ENCODE measurements around the gene GTF2H1.

Gene GTF2H1

DNA sequence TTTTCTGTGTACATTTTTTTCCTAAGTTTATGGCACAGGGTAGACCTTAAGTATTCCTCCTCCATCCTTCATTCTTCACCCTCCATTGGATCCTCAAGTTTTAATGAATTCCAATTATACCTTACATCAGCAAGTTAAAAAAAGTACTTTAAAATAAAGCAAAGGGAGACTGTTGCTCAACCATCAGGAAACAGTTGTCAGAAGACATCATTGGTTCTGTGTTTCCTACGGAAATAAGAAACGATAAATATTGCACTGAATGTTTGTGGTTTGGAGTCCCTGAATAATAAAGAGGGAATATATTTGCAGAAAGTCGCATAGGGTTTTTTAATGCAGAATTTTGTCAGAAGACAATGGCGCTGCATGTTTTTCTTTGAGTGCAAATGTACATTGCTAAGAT is 43.9 kb downstream of the GTF2H1 start:
- no peak for TF ChIP-seq FOXM1 (IDR thresholded peaks at IDR 0.05; ENCODE audit: borderline replicate concordance, low read depth)
- no peak for TF ChIP-seq TCF12 (IDR thresholded peaks at IDR 0.05; ENCODE audit: low read depth)
- TF ChIP-seq, protein P1, sequence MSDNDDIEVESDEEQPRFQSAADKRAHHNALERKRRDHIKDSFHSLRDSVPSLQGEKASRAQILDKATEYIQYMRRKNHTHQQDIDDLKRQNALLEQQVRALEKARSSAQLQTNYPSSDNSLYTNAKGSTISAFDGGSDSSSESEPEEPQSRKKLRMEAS (IDR thresholded peaks at IDR 0.05) = no peak
- TF ChIP-seq TEAD4 (IDR thresholded peaks at IDR 0.05) = no peak

DNA sequence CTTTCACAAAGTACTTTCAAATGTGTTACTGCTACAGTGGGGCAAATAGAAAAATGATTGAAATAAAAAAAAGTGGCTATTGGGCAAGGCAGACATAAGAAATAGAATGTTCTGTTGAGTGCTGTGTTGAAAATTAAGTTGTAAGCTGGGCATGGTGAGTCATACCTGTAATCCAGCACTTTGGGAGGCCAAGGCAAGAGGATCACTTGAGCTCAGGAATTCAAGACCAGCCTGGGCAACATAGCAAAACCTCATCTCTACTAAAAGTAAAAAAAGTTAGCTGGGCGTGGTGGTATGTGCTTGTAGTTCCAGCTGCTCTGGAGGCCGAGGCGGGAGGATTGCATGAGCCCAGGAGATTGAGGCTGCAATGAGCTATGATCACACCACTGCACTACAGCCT is 45.1 kb downstream of the GTF2H1 start:
- TF ChIP-seq, protein P2, sequence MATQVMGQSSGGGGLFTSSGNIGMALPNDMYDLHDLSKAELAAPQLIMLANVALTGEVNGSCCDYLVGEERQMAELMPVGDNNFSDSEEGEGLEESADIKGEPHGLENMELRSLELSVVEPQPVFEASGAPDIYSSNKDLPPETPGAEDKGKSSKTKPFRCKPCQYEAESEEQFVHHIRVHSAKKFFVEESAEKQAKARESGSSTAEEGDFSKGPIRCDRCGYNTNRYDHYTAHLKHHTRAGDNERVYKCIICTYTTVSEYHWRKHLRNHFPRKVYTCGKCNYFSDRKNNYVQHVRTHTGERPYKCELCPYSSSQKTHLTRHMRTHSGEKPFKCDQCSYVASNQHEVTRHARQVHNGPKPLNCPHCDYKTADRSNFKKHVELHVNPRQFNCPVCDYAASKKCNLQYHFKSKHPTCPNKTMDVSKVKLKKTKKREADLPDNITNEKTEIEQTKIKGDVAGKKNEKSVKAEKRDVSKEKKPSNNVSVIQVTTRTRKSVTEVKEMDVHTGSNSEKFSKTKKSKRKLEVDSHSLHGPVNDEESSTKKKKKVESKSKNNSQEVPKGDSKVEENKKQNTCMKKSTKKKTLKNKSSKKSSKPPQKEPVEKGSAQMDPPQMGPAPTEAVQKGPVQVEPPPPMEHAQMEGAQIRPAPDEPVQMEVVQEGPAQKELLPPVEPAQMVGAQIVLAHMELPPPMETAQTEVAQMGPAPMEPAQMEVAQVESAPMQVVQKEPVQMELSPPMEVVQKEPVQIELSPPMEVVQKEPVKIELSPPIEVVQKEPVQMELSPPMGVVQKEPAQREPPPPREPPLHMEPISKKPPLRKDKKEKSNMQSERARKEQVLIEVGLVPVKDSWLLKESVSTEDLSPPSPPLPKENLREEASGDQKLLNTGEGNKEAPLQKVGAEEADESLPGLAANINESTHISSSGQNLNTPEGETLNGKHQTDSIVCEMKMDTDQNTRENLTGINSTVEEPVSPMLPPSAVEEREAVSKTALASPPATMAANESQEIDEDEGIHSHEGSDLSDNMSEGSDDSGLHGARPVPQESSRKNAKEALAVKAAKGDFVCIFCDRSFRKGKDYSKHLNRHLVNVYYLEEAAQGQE (IDR thresholded peaks at IDR 0.05; ENCODE audit: low read depth) = no peak
- TF ChIP-seq CREB1 (IDR thresholded peaks at IDR 0.05; ENCODE audit: low read depth) = no peak
- TF ChIP-seq RAD21 (IDR thresholded peaks at IDR 0.05; ENCODE audit: low read depth) = no peak
- no peak for TF ChIP-seq ZBTB7A (IDR thresholded peaks at IDR 0.05; ENCODE audit: low read depth)
- no peak for TF ChIP-seq TAF1 (IDR thresholded peaks at IDR 0.05; ENCODE audit: low read depth)
- TF ChIP-seq, protein P1 (IDR thresholded peaks at IDR 0.05) = no peak
- no peak for TF ChIP-seq TEAD4 (IDR thresholded peaks at IDR 0.05)
- TF ChIP-seq, protein P3, sequence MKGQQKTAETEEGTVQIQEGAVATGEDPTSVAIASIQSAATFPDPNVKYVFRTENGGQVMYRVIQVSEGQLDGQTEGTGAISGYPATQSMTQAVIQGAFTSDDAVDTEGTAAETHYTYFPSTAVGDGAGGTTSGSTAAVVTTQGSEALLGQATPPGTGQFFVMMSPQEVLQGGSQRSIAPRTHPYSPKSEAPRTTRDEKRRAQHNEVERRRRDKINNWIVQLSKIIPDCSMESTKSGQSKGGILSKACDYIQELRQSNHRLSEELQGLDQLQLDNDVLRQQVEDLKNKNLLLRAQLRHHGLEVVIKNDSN (IDR thresholded peaks at IDR 0.05) = no peak
- TF ChIP-seq EP300 (IDR thresholded peaks at IDR 0.05; ENCODE audit: borderline replicate concordance) = no peak
- no peak for TF ChIP-seq NFIC (IDR thresholded peaks at IDR 0.05)
- no peak for TF ChIP-seq FOXM1 (IDR thresholded peaks at IDR 0.05; ENCODE audit: borderline replicate concordance, low read depth)
- TF ChIP-seq CEBPB (IDR thresholded peaks at IDR 0.05) = no peak
- no peak for TF ChIP-seq YY1 (IDR thresholded peaks at IDR 0.05; ENCODE audit: low read depth)
- TF ChIP-seq EGR1 (IDR thresholded peaks at IDR 0.05) = no peak
- no peak for TF ChIP-seq TCF12 (IDR thresholded peaks at IDR 0.05; ENCODE audit: low read depth)

DNA sequence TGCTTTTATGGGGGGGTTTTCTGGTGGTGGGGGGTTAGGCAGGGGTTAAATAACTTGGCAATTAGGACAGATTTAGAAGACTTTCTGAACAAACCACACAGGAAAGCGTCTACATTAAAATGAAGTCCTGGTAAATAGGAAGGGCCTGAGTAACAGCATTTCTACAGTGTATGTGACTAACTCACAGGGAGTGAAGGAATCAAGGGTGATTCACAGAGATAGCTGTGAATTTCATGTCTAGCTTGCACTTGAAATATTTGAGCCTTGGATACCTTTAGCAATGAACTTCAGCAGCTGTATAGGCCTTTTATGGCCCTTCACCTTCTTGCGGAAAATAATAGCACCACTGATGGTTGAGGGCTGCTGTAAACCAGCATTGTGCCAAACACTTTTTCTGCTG is 45.9 kb downstream of the GTF2H1 start:
- TF ChIP-seq TEAD4 (IDR thresholded peaks at IDR 0.05) = no peak
- TF ChIP-seq TCF12 (IDR thresholded peaks at IDR 0.05; ENCODE audit: low read depth) = no peak
- TF ChIP-seq FOXM1 (IDR thresholded peaks at IDR 0.05; ENCODE audit: borderline replicate concordance, low read depth) = no peak
- TF ChIP-seq, protein P1 (IDR thresholded peaks at IDR 0.05) = no peak
- TF ChIP-seq CEBPB (IDR thresholded peaks at IDR 0.05) = no peak
- TF ChIP-seq ZBTB7A (IDR thresholded peaks at IDR 0.05; ENCODE audit: low read depth) = no peak
- TF ChIP-seq, protein P2 (IDR thresholded peaks at IDR 0.05; ENCODE audit: low read depth) = no peak
- TF ChIP-seq EGR1 (IDR thresholded peaks at IDR 0.05) = no peak
- TF ChIP-seq EP300 (IDR thresholded peaks at IDR 0.05; ENCODE audit: borderline replicate concordance) = no peak
- TF ChIP-seq, protein P3 (IDR thresholded peaks at IDR 0.05) = no peak

DNA sequence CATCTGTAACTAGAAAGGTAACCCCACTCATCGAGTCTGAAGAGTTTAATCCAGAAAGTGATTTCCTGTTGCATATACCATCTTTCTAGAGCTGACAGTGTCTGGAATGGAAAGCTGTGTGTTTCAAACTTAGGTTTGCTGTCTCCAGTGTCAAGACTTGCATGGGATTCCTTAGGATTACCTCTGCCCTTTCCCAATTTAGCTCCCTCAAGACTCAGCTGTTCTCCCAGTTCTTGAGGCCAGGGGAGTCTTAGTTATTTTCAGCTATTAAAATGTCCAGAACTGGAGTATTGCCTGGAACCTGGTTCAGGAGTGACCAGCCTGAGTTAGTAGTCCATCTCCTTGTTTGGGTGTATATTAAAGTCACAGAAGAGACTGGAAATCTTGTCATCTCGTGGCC is 47.0 kb downstream of the GTF2H1 start:
- TF ChIP-seq NFIC (IDR thresholded peaks at IDR 0.05) = no peak
- no peak for TF ChIP-seq TCF12 (IDR thresholded peaks at IDR 0.05; ENCODE audit: low read depth)
- TF ChIP-seq, protein P2 (IDR thresholded peaks at IDR 0.05; ENCODE audit: low read depth) = no peak
- TF ChIP-seq EP300 (IDR thresholded peaks at IDR 0.05; ENCODE audit: borderline replicate concordance) = no peak
- TF ChIP-seq CEBPB (IDR thresholded peaks at IDR 0.05) = no peak
- no peak for TF ChIP-seq FOXM1 (IDR thresholded peaks at IDR 0.05; ENCODE audit: borderline replicate concordance, low read depth)
- TF ChIP-seq EGR1 (IDR thresholded peaks at IDR 0.05) = no peak
- no peak for TF ChIP-seq YY1 (IDR thresholded peaks at IDR 0.05; ENCODE audit: low read depth)
- TF ChIP-seq RAD21 (IDR thresholded peaks at IDR 0.05; ENCODE audit: low read depth) = no peak
- no peak for TF ChIP-seq ZBTB7A (IDR thresholded peaks at IDR 0.05; ENCODE audit: low read depth)
- no peak for TF ChIP-seq TEAD4 (IDR thresholded peaks at IDR 0.05)
- TF ChIP-seq TAF1 (IDR thresholded peaks at IDR 0.05; ENCODE audit: low read depth) = no peak
- TF ChIP-seq, protein P1 (IDR thresholded peaks at IDR 0.05) = no peak
- TF ChIP-seq CREB1 (IDR thresholded peaks at IDR 0.05; ENCODE audit: low read depth) = no peak
- TF ChIP-seq, protein P3 (IDR thresholded peaks at IDR 0.05) = no peak
